KBM-7 (cell line): ENCODE measurements around the gene DUSP12.

ENCODE experiments used
- DNase-seq: peaks from one replicate; pipeline ENCODE4 v3.0.0-alpha.2; 2015
- in situ Hi-C: fragments of 300-500 bp; cut with MboI; formaldehyde crosslinking; loops from 2 replicates; pipeline ENCODE4 v1.14.3; 2020; ENCODE audit warnings: low sequenced_read_pairs, low pct_unique_long_range_greater_than_20kb, mixed read lengths

Gene DUSP12

GRCh38 chr1:161799792-161800191 is 50.2 kb downstream of the DUSP12 start:
- in situ Hi-C loops: no loop called here
- no peak for DNase-seq

- in situ Hi-C loops: no loop called here
- no peak for DNase-seq
These were observed 52.4 kb downstream of the DUSP12 start for GRCh38 chr1:161801955-161802354.

DNA sequence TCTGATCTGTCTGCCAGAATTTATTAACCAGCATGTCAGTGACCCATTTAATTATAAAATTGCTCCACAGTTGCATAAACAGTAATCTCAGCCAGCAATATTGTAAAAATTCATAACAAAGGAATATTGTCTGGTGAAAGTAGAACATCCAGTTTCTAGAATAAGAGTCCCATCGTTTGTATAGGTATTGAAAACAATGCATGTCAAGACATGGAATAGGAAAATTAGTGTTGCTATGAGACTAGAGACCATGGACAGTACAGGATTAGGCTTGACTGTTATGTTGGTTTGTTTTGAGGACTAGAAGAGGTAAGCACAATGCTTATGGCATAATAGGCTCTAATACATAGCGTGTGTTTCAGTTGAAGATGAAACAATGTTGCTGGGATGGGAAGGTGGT is 53.6 kb downstream of the DUSP12 start:
- in situ Hi-C loops: no loop called here

GRCh38 chr1:161805399-161806197 is 56.0 kb downstream of the DUSP12 start:
- in situ Hi-C loops: no loop called here
- no peak for DNase-seq

More for the DNA sequence above, 53.6 kb downstream of the DUSP12 start:
- DNase-seq: no peak
